Middle frontal gyrus (tissue), 1 donor: ENCODE measurements around the gene MYO6.

Experiments
- DNase-seq: peaks from one replicate; pipeline ENCODE4 v3.0.0-alpha.2; 2015; ENCODE audit warnings: low spot score; ENCODE audit errors: extremely low spot score

The MYO6 gene

GRCh38 chr6:75824160-75824559 is 75.1 kb downstream of the MYO6 start:
- no peak for DNase-seq

GRCh38 chr6:75827163-75827562 is 78.1 kb downstream of the MYO6 start:
- no peak for DNase-seq

GRCh38 chr6:75830959-75831885 is 82.2 kb downstream of the MYO6 start:
- DNase-seq, result no peak

GRCh38 chr6:75834447-75834846 is 85.4 kb downstream of the MYO6 start:
- no peak for DNase-seq

GRCh38 chr6:75842191-75842590 is 93.2 kb downstream of the MYO6 start:
- DNase-seq, result no peak

GRCh38 chr6:75842732-75843131 is 93.7 kb downstream of the MYO6 start:
- no peak for DNase-seq

GRCh38 chr6:75843396-75843795 is 94.4 kb downstream of the MYO6 start:
- no peak for DNase-seq

- no peak for DNase-seq
These were observed 99.2 kb downstream of the MYO6 start for GRCh38 chr6:75848274-75848673.

GRCh38 chr6:75849329-75850025 is 100.4 kb downstream of the MYO6 start:
- no peak for DNase-seq

GRCh38 chr6:75850026-75850833 is 101.2 kb downstream of the MYO6 start:
- no peak for DNase-seq

GRCh38 chr6:75852721-75853120 is 103.7 kb downstream of the MYO6 start:
- no peak for DNase-seq

- DNase-seq, result no peak
These were observed 104.8 kb downstream of the MYO6 start for GRCh38 chr6:75853806-75854205.

GRCh38 chr6:75855052-75855451 is 106.0 kb downstream of the MYO6 start:
- peak; percentile 28 for DNase-seq

- DNase-seq, result no peak
These were observed 107.9 kb downstream of the MYO6 start for GRCh38 chr6:75856902-75857301.

GRCh38 chr6:75863001-75863400 is 114.0 kb downstream of the MYO6 start:
- DNase-seq, result no peak

- DNase-seq, result no peak
These were observed 114.7 kb downstream of the MYO6 start for GRCh38 chr6:75863784-75864183.

- DNase-seq, result no peak
These were observed 115.4 kb downstream of the MYO6 start for GRCh38 chr6:75864446-75864845.

- DNase-seq, result no peak
These were observed 121.3 kb downstream of the MYO6 start for GRCh38 chr6:75870389-75870788.

GRCh38 chr6:75874224-75874623 is 125.2 kb downstream of the MYO6 start:
- no peak for DNase-seq

- no peak for DNase-seq
These were observed 127.1 kb downstream of the MYO6 start for GRCh38 chr6:75876152-75876551.

- DNase-seq, result no peak
These were observed 131.3 kb downstream of the MYO6 start for GRCh38 chr6:75880305-75880704.

GRCh38 chr6:75882734-75883133 is 133.7 kb downstream of the MYO6 start:
- no peak for DNase-seq
